C4-2B (cell line): Measurements from ENCODE around the gene KCNMA1.

ENCODE experiments used
- ZFX ChIP-seq: fragments of 450-650 bp; IDR thresholded peaks from 2 replicates; pipeline ENCODE4 v1.6.1; 2017
- TF ChIP-seq, protein P1 (sequence below): fragments of 450-650 bp; conservative IDR thresholded peaks from 2 replicates; pipeline ENCODE4 v1.5.1; 2017; ENCODE audit warnings: mild to moderate bottlenecking

- TF ChIP-seq, protein P1, sequence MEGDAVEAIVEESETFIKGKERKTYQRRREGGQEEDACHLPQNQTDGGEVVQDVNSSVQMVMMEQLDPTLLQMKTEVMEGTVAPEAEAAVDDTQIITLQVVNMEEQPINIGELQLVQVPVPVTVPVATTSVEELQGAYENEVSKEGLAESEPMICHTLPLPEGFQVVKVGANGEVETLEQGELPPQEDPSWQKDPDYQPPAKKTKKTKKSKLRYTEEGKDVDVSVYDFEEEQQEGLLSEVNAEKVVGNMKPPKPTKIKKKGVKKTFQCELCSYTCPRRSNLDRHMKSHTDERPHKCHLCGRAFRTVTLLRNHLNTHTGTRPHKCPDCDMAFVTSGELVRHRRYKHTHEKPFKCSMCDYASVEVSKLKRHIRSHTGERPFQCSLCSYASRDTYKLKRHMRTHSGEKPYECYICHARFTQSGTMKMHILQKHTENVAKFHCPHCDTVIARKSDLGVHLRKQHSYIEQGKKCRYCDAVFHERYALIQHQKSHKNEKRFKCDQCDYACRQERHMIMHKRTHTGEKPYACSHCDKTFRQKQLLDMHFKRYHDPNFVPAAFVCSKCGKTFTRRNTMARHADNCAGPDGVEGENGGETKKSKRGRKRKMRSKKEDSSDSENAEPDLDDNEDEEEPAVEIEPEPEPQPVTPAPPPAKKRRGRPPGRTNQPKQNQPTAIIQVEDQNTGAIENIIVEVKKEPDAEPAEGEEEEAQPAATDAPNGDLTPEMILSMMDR: no peak
- no peak for TF ChIP-seq ZFX
These were observed 754.0 kb downstream of the KCNMA1 start for GRCh38 chr10:76883596-76883995.
